HCT116 (cell line): ENCODE results near the gene EIF2AK2. TPM values are rescaled to one million over a fixed set of nuclear protein-coding genes. Genes with fewer than 3 reads are reported as not detected.

Experiments used
- ATAC-seq: fragments of 200-7000 bp; cut with Tn5 transposase; 2 replicates; pipeline ENCODE4 v1.9.1; 2020; ENCODE audit warnings: mild to moderate bottlenecking, moderate library complexity
- BruUV-seq: library from RNA; stranded (reverse); fragments of 400-500 nt; replicated peaks from 2 replicates; lab custom pipeline; 2021; lab: Mats Ljungman, UMichigan
- CTCF ChIA-PET: fragments of 300-600 bp; sonication (Branson Sonifier 250); formaldehyde crosslinking; loops from one replicate; lab custom pipeline; 2021; ENCODE audit warnings: antibody characterized with exemption; lab: Charles Lee
- POLR2A ChIA-PET: fragments of 300-600, 350-600 bp; sonication (Branson Sonifier 250); formaldehyde crosslinking; loops from one replicate; lab custom pipeline; 2021; ENCODE audit warnings: antibody characterized with exemption; lab: Charles Lee
- RAD21 ChIA-PET, 2 experiments: fragments of 300-600 bp; sonication (Branson Sonifier 250); formaldehyde crosslinking; loops; one replicate each; lab custom pipeline; 2023; ENCODE audit warnings: low total read pairs in 2 of 2; ENCODE audit not compliant: uncharacterized antibody in 2 of 2, unreplicated experiment in 2 of 2, low non-redundant PET in 1 of 2; lab: Charles Lee
- DNase-seq: peaks from one replicate; pipeline ENCODE4 v3.0.0-alpha.2; 2010; ENCODE audit warnings: low read depth, low spot score
- H2AFZ ChIP-seq: fragments of 200-600 bp; shearing (Covaris generic), sonication (generic); 2 replicates; pipeline ENCODE4 v1.6.1; 2017; ENCODE audit warnings: low read depth, mixed run types, mixed read lengths, antibody characterized with exemption, low read length; ENCODE audit not compliant: poor library complexity, severe bottlenecking
- H3K27ac ChIP-seq: 2 replicates; pipeline ENCODE4 v1.5.1; 2012; ENCODE audit warnings: low read depth, low read length
- H3K27me3 ChIP-seq: fragments of 200-600 bp; sonication (generic); 2 replicates; pipeline ENCODE4 v1.6.1; 2016; ENCODE audit warnings: mixed run types, low read length, mixed read lengths; ENCODE audit not compliant: insufficient read depth
- H3K36me3 ChIP-seq, 2 experiments: fragments of 200-500 bp in 1 of 2; fragments of 200-600 bp in 1 of 2; sonication (Bioruptor generic) in 1 of 2; sonication (generic) in 1 of 2; 2 replicates each; pipeline versions ENCODE4 v1.5.1 to v1.6.1; 2014 to 2016; ENCODE audit warnings: low read length in 2 of 2, inconsistent platforms in 1 of 2, mixed read lengths in 1 of 2, mixed run types in 1 of 2; ENCODE audit not compliant: insufficient read depth in 2 of 2, control insufficient read depth in 1 of 2
- H3K4me1 ChIP-seq, 2 experiments: fragments of 200-600 bp in 1 of 2; sonication (generic) in 1 of 2; 2 replicates each; pipeline versions ENCODE4 v1.5.1 to v1.6.1; 2012 to 2017; ENCODE audit warnings: low read length in 2 of 2, inconsistent platforms in 1 of 2, mild to moderate bottlenecking in 1 of 2, mixed read lengths in 1 of 2, mixed run types in 1 of 2, moderate library complexity in 1 of 2; ENCODE audit not compliant: insufficient read depth in 2 of 2, control insufficient read depth in 1 of 2
- H3K4me2 ChIP-seq: fragments of 200-600 bp; sonication (generic); 2 replicates; pipeline ENCODE4 v1.6.1; 2017; ENCODE audit warnings: mixed run types, low read length, mixed read lengths
- H3K4me3 ChIP-seq, 2 experiments: fragments of 200-600 bp in 1 of 2; sonication (generic) in 1 of 2; replicated peaks in 1 of 2; 2 replicates each; pipeline ENCODE4 v1.5.1; 2011 to 2016; ENCODE audit warnings: low read length in 2 of 2, control low read depth in 1 of 2, low read depth in 1 of 2, mild to moderate bottlenecking in 1 of 2, mixed read lengths in 1 of 2, mixed run types in 1 of 2
- H3K79me2 ChIP-seq: fragments of 200-600 bp; sonication (generic); 2 replicates; pipeline ENCODE4 v1.6.1; 2017; ENCODE audit warnings: mild to moderate bottlenecking, mixed run types, low read length, moderate library complexity, mixed read lengths; ENCODE audit not compliant: insufficient read depth
- H3K9ac ChIP-seq: fragments of 200-600 bp; sonication (generic); 2 replicates; pipeline ENCODE4 v1.6.1; 2016; ENCODE audit warnings: low read length, mixed read lengths
- H3K9me2 ChIP-seq: fragments of 200-600 bp; sonication (generic), shearing (Covaris generic); 2 replicates; pipeline ENCODE4 v1.6.1; 2017; ENCODE audit warnings: mixed run types, mild to moderate bottlenecking, moderate library complexity; ENCODE audit not compliant: insufficient read depth
- H3K9me3 ChIP-seq, 2 experiments: fragments of 200-500 bp in 1 of 2; fragments of 200-600 bp in 1 of 2; sonication (Bioruptor generic) in 1 of 2; sonication (generic) in 1 of 2; 2 replicates each; pipeline ENCODE4 v1.6.1; 2014 to 2017; ENCODE audit warnings: low read length in 2 of 2, mixed read lengths in 2 of 2, inconsistent platforms in 1 of 2, low read depth in 1 of 2, mild to moderate bottlenecking in 1 of 2, mixed run types in 1 of 2, moderate library complexity in 1 of 2; ENCODE audit not compliant: control insufficient read depth in 1 of 2, insufficient read depth in 1 of 2
- H4K20me1 ChIP-seq: fragments of 200-600 bp; sonication (generic), shearing (Covaris generic); 2 replicates; pipeline ENCODE4 v1.6.1; 2017; ENCODE audit warnings: mixed run types, mild to moderate bottlenecking, moderate library complexity; ENCODE audit not compliant: insufficient read depth
- ATF3 ChIP-seq: IDR thresholded peaks from 2 replicates; pipeline ENCODE4 v1.6.1; 2012
- CBX3 ChIP-seq: IDR thresholded peaks from 2 replicates; pipeline ENCODE4 v1.6.1; 2012; ENCODE audit warnings: low read depth
- CEBPB ChIP-seq: IDR thresholded peaks from 2 replicates; pipeline ENCODE4 v1.6.1; 2012; ENCODE audit warnings: low read depth
- CTCF ChIP-seq, 3 experiments: fragments of 200-600 bp in 1 of 3; sonication (generic) in 1 of 3; IDR thresholded peaks in 2 of 3; conservative IDR thresholded peaks in 1 of 3; 2 replicates each; pipeline ENCODE4 v1.5.1; 2012 to 2017; ENCODE audit warnings: low read depth in 2 of 3, low read length in 2 of 3, antibody characterized with exemption in 1 of 3, borderline replicate concordance in 1 of 3, control low read depth in 1 of 3, mild to moderate bottlenecking in 1 of 3, mixed read lengths in 1 of 3, mixed run types in 1 of 3, moderate library complexity in 1 of 3; ENCODE audit not compliant: insufficient read depth in 1 of 3
- EZH2 ChIP-seq: fragments of 200-600 bp; sonication (generic); IDR thresholded peaks from 2 replicates; pipeline ENCODE4 v1.6.1; 2017; ENCODE audit warnings: antibody characterized with exemption, mixed run types
- JUND ChIP-seq: IDR thresholded peaks from 2 replicates; pipeline ENCODE4 v1.6.1; 2012
- MAX ChIP-seq: IDR thresholded peaks from 2 replicates; pipeline ENCODE4 v1.6.1; 2012
- POLR2A ChIP-seq: IDR thresholded peaks from 2 replicates; pipeline ENCODE4 v1.7.0; 2011; ENCODE audit warnings: borderline replicate concordance; ENCODE audit not compliant: insufficient read depth, insufficient read length; ENCODE audit errors: extremely low read depth
- ZFX ChIP-seq: fragments of 450-650 bp; IDR thresholded peaks from 2 replicates; pipeline ENCODE4 v1.6.1; 2017
- intact Hi-C: fragments of 100-400 bp; cut with micrococcal nuclease; formaldehyde crosslinking; loops from 2 replicates; pipeline ENCODE4 v1.10.0; 2022
- total RNA-seq: library from RNA; stranded (reverse); gene quantifications from one replicate; pipeline ENCODE4 v1.2.1, GENCODE V29; 2021; ENCODE audit not compliant: unreplicated experiment

EIF2AK2 gene
- total RNA-seq, 1 experiment from 2014 or later = 40.7 TPM

GRCh38 chr2:37149626-37150322, 7.0 kb downstream of the EIF2AK2 start:
- ChIA-PET RAD21 (no interaction called here), POLR2A (no interaction called here), CTCF (no interaction called here)
- H3K9me2 ChIP-seq = no peaks in the 10 kb centered on the region
- no peak overlapping the region for H3K9ac ChIP-seq
- peaks cover 12 to 15% of the 10 kb centered on the region in 2 experiments; a peak in 3 of 4 replicates for H3K36me3 ChIP-seq
- no peak for ATAC-seq
- H3K4me3 ChIP-seq = no peak overlapping the region
- no peaks in the 10 kb centered on the region for H3K27me3 ChIP-seq
- intact Hi-C loops = loop anchor here (10.0 kb wide), 1 partner anchor 365 kb away; no protein-coding TSS in a partner anchor
- H3K9me3 ChIP-seq = no peaks in the 10 kb centered on the region
- no peaks in the 10 kb centered on the region for H4K20me1 ChIP-seq
- H3K4me1 ChIP-seq = no peaks in the 10 kb centered on the region
- peaks cover 46% of the 10 kb centered on the region for H3K79me2 ChIP-seq
- no peak overlapping the region for H3K4me2 ChIP-seq
- no peak overlapping the region for H2AFZ ChIP-seq
- DNase-seq = no peak
- BruUV-seq = no TSS peak
- TF ChIP-seq CEBPB = no peak
- no peak for TF ChIP-seq CBX3
- TF ChIP-seq ATF3 = no peak
- no peak for TF ChIP-seq EZH2
- no peak for TF ChIP-seq JUND
- TF ChIP-seq ZFX = no peak
- no peak for TF ChIP-seq POLR2A
- no peak for TF ChIP-seq MAX
- no peak for TF ChIP-seq CTCF (IDR thresholded peaks at IDR 0.05 in 2 of 3, conservative IDR thresholded peaks at IDR 0.05 in 1 of 3; ENCODE audit: borderline replicate concordance in 1 of 3, insufficient read depth in 1 of 3, low read depth in 2 of 3, low read length in 2 of 3)
- no peak overlapping the region for H3K27ac ChIP-seq
